HepG2 (cell line): ENCODE measurements around the gene PLXND1. TPM values are rescaled to one million over a fixed set of nuclear protein-coding genes. Genes with fewer than 3 reads are reported as not detected.
"Not testable (repeated sequence)": the region's sequence is repeated elsewhere in the genome, so short reads cannot be mapped to it uniquely, and the experiment has no call there.

Experiments used
- ATAC-seq: fragments of 200-7000 bp; cut with Tn5 transposase; 3 replicates; pipeline ENCODE4 v1.9.1; 2020; ENCODE audit warnings: mild to moderate bottlenecking, moderate library complexity
- BruUV-seq: library from RNA; stranded (reverse); fragments of 400-500 nt; replicated peaks from 2 replicates; lab custom pipeline; 2021; lab: Mats Ljungman, UMichigan
- CTCF ChIA-PET: fragments of 300-600 bp; formaldehyde crosslinking; extraction: SDS; loops from one replicate; lab custom pipeline; 2021; ENCODE audit warnings: low total read pairs, inconsistent platforms, low intra/inter-chr PET ratio; lab: Yijun Ruan, JAX
- POLR2A ChIA-PET: fragments of 350-600 bp; sonication (Branson Sonifier 250); formaldehyde crosslinking; loops from one replicate; lab custom pipeline; 2020; ENCODE audit warnings: antibody characterized with exemption, inconsistent platforms; lab: Yijun Ruan, JAX
- DNase-seq: peaks from one replicate; pipeline ENCODE4 v3.0.0-alpha.2; 2015; ENCODE audit warnings: low spot score
- FAIRE-seq: peaks from 3 replicates; lab custom pipeline; 2011; peaks lifted over from hg19 to GRCh38; lab: Jason Lieb, UNC
- H2AFZ ChIP-seq: one replicate; pipeline ENCODE4 v1.6.1; 2011; ENCODE audit warnings: low read length, inconsistent platforms
- H3K27ac ChIP-seq: fragments of 300-600 bp; 3 replicates; pipeline ENCODE4 v1.8.0; 2011; ENCODE audit warnings: mixed run types, mild to moderate bottlenecking, mixed read lengths, low read length, inconsistent platforms; ENCODE audit not compliant: insufficient read depth; ENCODE audit errors: extremely low read length
- H3K27me3 ChIP-seq, 2 experiments: fragments of 200-600 bp in 1 of 2; 2 replicates in 1 of 2; 3 replicates in 1 of 2; pipeline versions ENCODE4 v1.6.0 to v1.8.0; 2011; ENCODE audit warnings: low read length in 2 of 2, mild to moderate bottlenecking in 2 of 2, moderate library complexity in 2 of 2, inconsistent platforms in 1 of 2; ENCODE audit not compliant: insufficient read depth in 2 of 2, control insufficient read depth in 1 of 2
- H3K36me3 ChIP-seq, 2 experiments: fragments of 200-600 bp in 1 of 2; replicated peaks in 1 of 2; 2 replicates in 1 of 2; 3 replicates in 1 of 2; pipeline versions ENCODE4 v1.5.1 to v1.8.0; 2011; ENCODE audit warnings: low read length in 2 of 2, inconsistent platforms in 1 of 2; ENCODE audit not compliant: insufficient read depth in 2 of 2, control insufficient read depth in 1 of 2
- H3K4me1 ChIP-seq: 2 replicates; pipeline ENCODE4 v1.5.1; 2012; ENCODE audit warnings: low read length, inconsistent platforms; ENCODE audit not compliant: insufficient read depth
- H3K4me2 ChIP-seq: 2 replicates; pipeline ENCODE4 v1.6.0; 2011; ENCODE audit warnings: low read depth, low read length, inconsistent platforms
- H3K4me3 ChIP-seq, 3 experiments: fragments of 200-600 bp in 1 of 3; sonication (generic), shearing (Covaris generic) in 1 of 3; replicated peaks in 1 of 3; 2 replicates each; pipeline ENCODE4 v1.5.1; 2011 to 2016; ENCODE audit warnings: low read length in 3 of 3, inconsistent platforms in 2 of 3, low read depth in 2 of 3, mild to moderate bottlenecking in 2 of 3, control low read depth in 1 of 3, mixed read lengths in 1 of 3; ENCODE audit not compliant: insufficient read depth in 1 of 3
- H3K79me2 ChIP-seq: one replicate; pipeline ENCODE4 v1.6.1; 2011; ENCODE audit warnings: low read length, inconsistent platforms; ENCODE audit not compliant: insufficient read depth
- H3K9ac ChIP-seq: 2 replicates; pipeline ENCODE4 v1.6.0; 2011; ENCODE audit warnings: mild to moderate bottlenecking, low read depth, low read length, inconsistent platforms; ENCODE audit not compliant: insufficient read depth
- H3K9me3 ChIP-seq: 2 replicates; pipeline ENCODE4 v1.5.1; 2012; ENCODE audit warnings: mild to moderate bottlenecking, low read length
- H4K20me1 ChIP-seq: 2 replicates; pipeline ENCODE4 v1.6.0; 2011; ENCODE audit warnings: inconsistent platforms, mild to moderate bottlenecking, low read length, moderate library complexity; ENCODE audit not compliant: insufficient read depth
- KAT8 ChIP-seq: IDR thresholded peaks from 2 replicates; pipeline ENCODE4 v1.6.1; 2016; ENCODE audit warnings: missing genetic modification reagents, missing compliant biosample characterization
- SAP130 ChIP-seq: IDR thresholded peaks from 2 replicates; pipeline ENCODE4 v1.6.1; 2016; ENCODE audit warnings: low read depth
- WGBS: methylation state at CpG from one replicate; pipeline ENCODE4 v1.1.6; 2017; ENCODE audit warnings: low lambda C conversion rate; 5-methylcytosine and 5-hydroxymethylcytosine counted together
- in situ Hi-C: cut with HindIII; loops from 2 replicates; pipeline ENCODE4 v1.10.0; 2017; ENCODE audit warnings: low pct_unique_long_range_greater_than_20kb; ENCODE audit not compliant: extremely low pct_ligation_motif_present
- intact Hi-C: fragments of 100-400 bp; cut with micrococcal nuclease; formaldehyde crosslinking; loops from one replicate; pipeline ENCODE4 v1.10.0; 2022; ENCODE audit not compliant: unreplicated experiment
- polyA plus RNA-seq, 8 experiments: library from polyadenylated mRNA; depleted of rRNA in 3 of 8; stranded (reverse) in 7 of 8; unstranded in 1 of 8; fragments of >200 nt; fragmentation: Illumina TruSeq in 4 of 8; extraction: Trizol in 4 of 8; gene quantifications; 2 replicates each; pipeline versions ENCODE4 v1.2.1 to v1.2.3, GENCODE V29; 2011 to 2016; ENCODE audit warnings: low read depth in 4 of 8, missing spikeins in 1 of 8, mixed read lengths in 1 of 8; ENCODE audit not compliant: insufficient read depth in 1 of 8
- total RNA-seq, 5 experiments: library from RNA; depleted of rRNA; stranded (reverse); fragments of >200 nt; fragmentation: Illumina TruSeq; extraction: Trizol; gene quantifications; 2 replicates each; pipeline ENCODE4 v1.2.3, GENCODE V29; 2016; ENCODE audit warnings: low read depth in 1 of 5
- TF ChIP-seq, protein P1 (sequence below): IDR thresholded peaks from 2 replicates; pipeline ENCODE4 v1.6.1; 2016; ENCODE audit warnings: mild to moderate bottlenecking
- TF ChIP-seq, protein P2 (sequence below), 2 experiments: sonication (generic) in 1 of 2; formaldehyde crosslinking in 1 of 2; IDR thresholded peaks; 2 replicates each; pipeline versions ENCODE4 v1.4.0 to v1.6.1; 2016 to 2020; ENCODE audit warnings: borderline replicate concordance in 1 of 2, low read depth in 1 of 2, mild to moderate bottlenecking in 1 of 2, missing genetic modification reagents in 1 of 2
- TF ChIP-seq, protein P3 (sequence below): IDR thresholded peaks from 2 replicates; pipeline ENCODE4 v1.4.0; 2020; ENCODE audit warnings: mild to moderate bottlenecking, missing genetic modification reagents
- TF ChIP-seq, protein P4 (sequence below): IDR thresholded peaks from 2 replicates; pipeline ENCODE4 v1.6.1; 2018; ENCODE audit warnings: missing genetic modification reagents, mild to moderate bottlenecking, missing compliant biosample characterization

The PLXND1 gene
- total and polyA plus RNA-seq, 2 of the 13 experiments (the other 11 are each of a cell fraction or from before 2014, with no cell fraction given), result 15.9 to 42.0 TPM

DNA sequence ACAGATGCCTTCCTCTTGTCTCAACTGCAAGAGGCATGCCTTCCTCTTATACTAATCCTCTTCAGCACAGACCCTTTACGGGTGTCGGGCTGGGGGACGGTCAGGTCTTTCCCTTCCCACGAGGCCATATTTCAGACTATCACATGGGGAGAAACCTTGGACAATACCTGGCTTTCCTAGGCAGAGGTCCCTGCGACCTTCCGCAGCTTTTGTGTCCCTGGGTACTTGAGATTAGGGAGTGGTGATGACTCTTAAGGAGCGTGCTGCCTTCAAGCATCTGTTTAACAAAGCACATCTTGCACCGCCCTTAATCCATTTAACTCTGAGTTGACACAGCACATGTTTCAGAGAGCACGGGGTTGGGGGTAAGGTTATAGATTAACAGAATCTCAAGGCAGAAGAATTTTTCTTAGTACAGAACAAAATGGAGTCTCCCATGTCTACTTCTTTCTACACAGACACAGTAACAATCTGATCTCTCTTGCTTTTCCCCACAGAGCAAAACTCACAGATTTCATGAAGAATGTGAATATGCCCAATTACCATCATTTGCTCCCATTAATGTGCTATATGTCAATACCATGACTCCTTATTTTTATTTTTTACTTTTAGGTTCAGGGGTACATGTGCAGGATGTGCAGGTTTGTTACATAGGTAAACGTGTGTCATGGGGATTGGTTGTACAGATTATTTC, 35.2 kb upstream of the PLXND1 start:
- H3K36me3 ChIP-seq, H3K27ac ChIP-seq, FAIRE-seq, H2AFZ ChIP-seq, H4K20me1 ChIP-seq, POLR2A ChIA-PET, H3K4me3 ChIP-seq, in situ Hi-C loops, DNase-seq, H3K27me3 ChIP-seq, intact Hi-C loops, H3K9ac ChIP-seq, BruUV-seq, H3K9me3 ChIP-seq, H3K79me2 ChIP-seq, CTCF ChIA-PET: not testable (repeated sequence)
- peak; percentile 33 for ATAC-seq
- 31% methylated on average over 3 of the region's 10 CpGs for WGBS
- TF ChIP-seq, protein P1, sequence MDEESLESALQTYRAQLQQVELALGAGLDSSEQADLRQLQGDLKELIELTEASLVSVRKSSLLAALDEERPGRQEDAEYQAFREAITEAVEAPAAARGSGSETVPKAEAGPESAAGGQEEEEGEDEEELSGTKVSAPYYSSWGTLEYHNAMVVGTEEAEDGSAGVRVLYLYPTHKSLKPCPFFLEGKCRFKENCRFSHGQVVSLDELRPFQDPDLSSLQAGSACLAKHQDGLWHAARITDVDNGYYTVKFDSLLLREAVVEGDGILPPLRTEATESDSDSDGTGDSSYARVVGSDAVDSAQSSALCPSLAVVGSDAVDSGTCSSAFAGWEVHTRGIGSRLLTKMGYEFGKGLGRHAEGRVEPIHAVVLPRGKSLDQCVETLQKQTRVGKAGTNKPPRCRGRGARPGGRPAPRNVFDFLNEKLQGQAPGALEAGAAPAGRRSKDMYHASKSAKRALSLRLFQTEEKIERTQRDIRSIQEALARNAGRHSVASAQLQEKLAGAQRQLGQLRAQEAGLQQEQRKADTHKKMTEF (CRISPR knock-in tag), result peak; percentile 35; the same call in 1 of the 2 replicates
- TF ChIP-seq, protein P2, sequence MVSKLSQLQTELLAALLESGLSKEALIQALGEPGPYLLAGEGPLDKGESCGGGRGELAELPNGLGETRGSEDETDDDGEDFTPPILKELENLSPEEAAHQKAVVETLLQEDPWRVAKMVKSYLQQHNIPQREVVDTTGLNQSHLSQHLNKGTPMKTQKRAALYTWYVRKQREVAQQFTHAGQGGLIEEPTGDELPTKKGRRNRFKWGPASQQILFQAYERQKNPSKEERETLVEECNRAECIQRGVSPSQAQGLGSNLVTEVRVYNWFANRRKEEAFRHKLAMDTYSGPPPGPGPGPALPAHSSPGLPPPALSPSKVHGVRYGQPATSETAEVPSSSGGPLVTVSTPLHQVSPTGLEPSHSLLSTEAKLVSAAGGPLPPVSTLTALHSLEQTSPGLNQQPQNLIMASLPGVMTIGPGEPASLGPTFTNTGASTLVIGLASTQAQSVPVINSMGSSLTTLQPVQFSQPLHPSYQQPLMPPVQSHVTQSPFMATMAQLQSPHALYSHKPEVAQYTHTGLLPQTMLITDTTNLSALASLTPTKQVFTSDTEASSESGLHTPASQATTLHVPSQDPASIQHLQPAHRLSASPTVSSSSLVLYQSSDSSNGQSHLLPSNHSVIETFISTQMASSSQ (IDR thresholded peaks at IDR 0.05; ENCODE audit: low read depth), result not testable (repeated sequence)
- TF ChIP-seq, protein P2 (CRISPR knock-in tag; IDR thresholded peaks at IDR 0.05; ENCODE audit: borderline replicate concordance), result 0 out of 2 replicates have a peak, but pooled peaks have one; percentile 13
- TF ChIP-seq, protein P3, sequence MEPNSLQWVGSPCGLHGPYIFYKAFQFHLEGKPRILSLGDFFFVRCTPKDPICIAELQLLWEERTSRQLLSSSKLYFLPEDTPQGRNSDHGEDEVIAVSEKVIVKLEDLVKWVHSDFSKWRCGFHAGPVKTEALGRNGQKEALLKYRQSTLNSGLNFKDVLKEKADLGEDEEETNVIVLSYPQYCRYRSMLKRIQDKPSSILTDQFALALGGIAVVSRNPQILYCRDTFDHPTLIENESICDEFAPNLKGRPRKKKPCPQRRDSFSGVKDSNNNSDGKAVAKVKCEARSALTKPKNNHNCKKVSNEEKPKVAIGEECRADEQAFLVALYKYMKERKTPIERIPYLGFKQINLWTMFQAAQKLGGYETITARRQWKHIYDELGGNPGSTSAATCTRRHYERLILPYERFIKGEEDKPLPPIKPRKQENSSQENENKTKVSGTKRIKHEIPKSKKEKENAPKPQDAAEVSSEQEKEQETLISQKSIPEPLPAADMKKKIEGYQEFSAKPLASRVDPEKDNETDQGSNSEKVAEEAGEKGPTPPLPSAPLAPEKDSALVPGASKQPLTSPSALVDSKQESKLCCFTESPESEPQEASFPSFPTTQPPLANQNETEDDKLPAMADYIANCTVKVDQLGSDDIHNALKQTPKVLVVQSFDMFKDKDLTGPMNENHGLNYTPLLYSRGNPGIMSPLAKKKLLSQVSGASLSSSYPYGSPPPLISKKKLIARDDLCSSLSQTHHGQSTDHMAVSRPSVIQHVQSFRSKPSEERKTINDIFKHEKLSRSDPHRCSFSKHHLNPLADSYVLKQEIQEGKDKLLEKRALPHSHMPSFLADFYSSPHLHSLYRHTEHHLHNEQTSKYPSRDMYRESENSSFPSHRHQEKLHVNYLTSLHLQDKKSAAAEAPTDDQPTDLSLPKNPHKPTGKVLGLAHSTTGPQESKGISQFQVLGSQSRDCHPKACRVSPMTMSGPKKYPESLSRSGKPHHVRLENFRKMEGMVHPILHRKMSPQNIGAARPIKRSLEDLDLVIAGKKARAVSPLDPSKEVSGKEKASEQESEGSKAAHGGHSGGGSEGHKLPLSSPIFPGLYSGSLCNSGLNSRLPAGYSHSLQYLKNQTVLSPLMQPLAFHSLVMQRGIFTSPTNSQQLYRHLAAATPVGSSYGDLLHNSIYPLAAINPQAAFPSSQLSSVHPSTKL (CRISPR knock-in tag), result 0 out of 2 replicates have a peak, but pooled peaks have one; percentile 31
- TF ChIP-seq, protein P4, sequence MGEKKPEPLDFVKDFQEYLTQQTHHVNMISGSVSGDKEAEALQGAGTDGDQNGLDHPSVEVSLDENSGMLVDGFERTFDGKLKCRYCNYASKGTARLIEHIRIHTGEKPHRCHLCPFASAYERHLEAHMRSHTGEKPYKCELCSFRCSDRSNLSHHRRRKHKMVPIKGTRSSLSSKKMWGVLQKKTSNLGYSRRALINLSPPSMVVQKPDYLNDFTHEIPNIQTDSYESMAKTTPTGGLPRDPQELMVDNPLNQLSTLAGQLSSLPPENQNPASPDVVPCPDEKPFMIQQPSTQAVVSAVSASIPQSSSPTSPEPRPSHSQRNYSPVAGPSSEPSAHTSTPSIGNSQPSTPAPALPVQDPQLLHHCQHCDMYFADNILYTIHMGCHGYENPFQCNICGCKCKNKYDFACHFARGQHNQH (CRISPR knock-in tag), result 0 out of 2 replicates have a peak, but pooled peaks have one; percentile 24
- TF ChIP-seq KAT8 (CRISPR knock-in tag), result 0 out of 2 replicates have a peak, but pooled peaks have one; percentile 36
- TF ChIP-seq SAP130 (CRISPR knock-in tag), result peak; percentile 7; the same call in 1 of the 2 replicates
- peaks cover 28% of the 10 kb centered on the region for H3K4me1 ChIP-seq
- H3K4me2 ChIP-seq, result peak overlapping the region; percentile 27; the same call in 1 of the 2 replicates
